Mucosa of stomach (tissue), 1 donor: Measurements from ENCODE around the gene ATF5.
A peak's percentile ranks its signal among the peaks of the same experiment; 100 is the strongest.
"Not testable (repeated sequence)": the region's sequence is repeated elsewhere in the genome, so short reads cannot be mapped to it uniquely, and the experiment has no call there.

ENCODE experiments used
- H3K27me3 ChIP-seq: one replicate; pipeline ENCODE4 v1.7.0; 2013; ENCODE audit warnings: mild to moderate bottlenecking, low read length; ENCODE audit not compliant: control insufficient read depth, insufficient read depth
- H3K36me3 ChIP-seq: one replicate; pipeline ENCODE4 v1.7.0; 2013; ENCODE audit warnings: low read length; ENCODE audit not compliant: control insufficient read depth, insufficient read depth
- H3K4me1 ChIP-seq: one replicate; pipeline ENCODE4 v1.7.0; 2013; ENCODE audit warnings: mild to moderate bottlenecking, low read length; ENCODE audit not compliant: control insufficient read depth, insufficient read depth
- H3K4me3 ChIP-seq: one replicate; pipeline ENCODE4 v1.7.0; 2013; ENCODE audit warnings: low read length
- H3K9ac ChIP-seq: one replicate; pipeline ENCODE4 v1.7.0; 2013; ENCODE audit warnings: mild to moderate bottlenecking, low read length, moderate library complexity
- H3K9me3 ChIP-seq: one replicate; pipeline ENCODE4 v1.7.0; 2013; ENCODE audit warnings: mild to moderate bottlenecking, low read length, moderate library complexity; ENCODE audit not compliant: control insufficient read depth
- donor health status: Pancreatic carcinoma.

ATF5 gene

DNA sequence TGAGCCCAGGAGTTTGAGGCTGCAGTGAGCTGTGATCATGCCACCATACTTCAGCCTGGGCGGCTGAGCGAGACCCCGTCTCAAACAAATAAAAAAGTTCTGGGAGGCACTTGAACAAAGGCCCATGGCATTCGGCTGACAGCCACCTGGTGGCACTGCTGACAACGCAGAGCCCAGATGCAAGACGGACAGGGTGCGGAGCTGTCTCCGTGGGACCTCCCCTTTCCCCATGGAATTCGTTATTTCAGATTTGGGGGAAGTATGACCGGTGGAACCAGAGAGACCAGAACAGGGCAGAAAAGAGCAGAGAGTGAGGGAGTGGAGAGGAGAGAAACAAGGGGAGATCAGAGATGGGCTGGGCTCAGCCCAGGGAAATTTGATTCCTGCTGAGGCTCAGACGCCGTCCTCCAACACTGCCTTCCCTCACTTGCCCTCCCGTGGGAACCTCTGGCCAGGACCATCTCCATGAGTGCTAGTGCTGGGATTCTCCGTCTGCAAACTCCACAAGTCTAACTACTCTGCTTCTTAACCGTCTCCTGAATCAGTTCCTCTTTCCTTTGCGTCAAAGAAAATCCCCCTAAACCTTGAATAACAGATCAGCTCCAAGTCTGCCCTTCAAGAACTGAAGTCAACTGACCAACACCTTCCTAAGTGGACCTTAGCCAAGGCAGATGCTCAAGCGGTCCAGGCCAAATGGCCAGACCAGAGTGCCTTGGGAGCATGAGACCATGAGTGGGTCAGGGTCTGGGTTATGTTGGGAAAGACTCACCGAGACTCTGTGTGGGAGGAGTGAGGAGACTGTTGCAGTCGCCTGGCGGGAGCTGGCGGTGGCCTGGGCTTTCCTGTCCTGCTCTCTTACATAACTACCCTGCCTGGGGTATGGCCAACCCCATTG is 11.9 kb upstream of the ATF5 start:
- Histone ChIP-seq H3K4me1 (no peaks in the 10 kb centered on the region), H3K9ac (no peak overlapping the region), H3K36me3 (peaks cover 8% of the 10 kb centered on the region), H3K4me3 (no peak overlapping the region), H3K9me3 (no peaks in the 10 kb centered on the region), H3K27me3 (no peaks in the 10 kb centered on the region)

DNA sequence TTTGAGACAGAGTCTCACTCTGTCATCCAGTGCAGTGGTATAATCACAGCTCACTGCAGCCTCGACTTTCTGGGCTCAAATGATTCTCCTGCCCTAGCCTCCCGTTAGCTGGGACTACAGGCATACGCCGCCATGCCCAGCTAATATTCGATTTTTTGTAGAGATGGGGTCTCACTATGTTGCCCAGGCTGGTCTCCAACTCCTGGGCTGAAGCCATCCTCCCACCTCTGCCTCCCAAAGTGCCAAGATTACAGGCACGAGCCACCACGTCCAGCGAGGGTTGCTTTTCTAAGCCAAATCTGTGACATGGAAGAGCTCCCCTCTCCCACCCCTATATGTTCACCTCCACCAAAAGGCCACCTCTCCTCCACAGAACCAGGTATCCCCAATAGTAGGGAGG is 10.9 kb upstream of the ATF5 start:
- H3K27me3 ChIP-seq, result no peaks in the 10 kb centered on the region
- H3K9ac ChIP-seq, result no peak overlapping the region
- peaks cover 3% of the 10 kb centered on the region for H3K36me3 ChIP-seq
- no peak overlapping the region for H3K4me3 ChIP-seq
- no peaks in the 10 kb centered on the region for H3K9me3 ChIP-seq
- H3K4me1 ChIP-seq, result no peaks in the 10 kb centered on the region

DNA sequence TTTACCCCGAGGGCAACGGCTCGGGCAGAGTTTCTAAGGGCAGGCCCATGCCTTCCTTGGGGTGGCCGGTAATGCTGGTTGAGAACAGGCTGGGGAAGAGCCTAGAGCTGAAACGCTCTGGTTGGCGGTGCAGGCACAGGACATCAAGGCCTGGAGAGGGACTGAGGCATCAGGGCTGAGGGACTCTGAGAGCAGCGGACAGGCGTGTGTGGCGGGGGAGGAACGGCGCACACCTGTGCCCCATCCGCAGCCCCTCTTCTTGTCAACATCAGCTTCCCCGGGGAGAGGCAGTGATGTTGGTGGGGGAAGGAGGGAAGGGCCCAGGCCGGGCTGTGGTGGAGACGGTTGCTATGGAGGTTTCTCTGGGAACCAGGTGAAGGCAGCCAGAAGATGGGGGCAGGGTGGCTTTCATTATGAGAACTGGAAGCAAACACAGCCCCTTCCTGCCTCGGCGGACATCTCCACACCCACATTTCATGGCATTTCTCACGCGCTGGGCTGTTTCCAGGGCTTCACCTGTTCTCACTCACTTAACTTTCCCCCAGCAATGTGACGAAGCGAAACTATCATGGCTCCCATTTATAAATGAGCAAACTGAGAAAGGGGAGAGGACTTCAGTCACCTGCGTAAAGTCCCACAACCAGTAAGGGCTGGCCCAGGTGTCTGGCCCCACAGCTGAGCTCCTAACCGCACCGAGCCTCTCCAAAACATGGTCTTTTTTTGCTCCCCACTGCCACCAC is 8.2 kb upstream of the ATF5 start:
- H3K4me1 ChIP-seq, result no peaks in the 10 kb centered on the region
- no peaks in the 10 kb centered on the region for H3K27me3 ChIP-seq
- no peak overlapping the region for H3K4me3 ChIP-seq
- no peaks in the 10 kb centered on the region for H3K9me3 ChIP-seq
- no peaks in the 10 kb centered on the region for H3K36me3 ChIP-seq
- no peak overlapping the region for H3K9ac ChIP-seq

DNA sequence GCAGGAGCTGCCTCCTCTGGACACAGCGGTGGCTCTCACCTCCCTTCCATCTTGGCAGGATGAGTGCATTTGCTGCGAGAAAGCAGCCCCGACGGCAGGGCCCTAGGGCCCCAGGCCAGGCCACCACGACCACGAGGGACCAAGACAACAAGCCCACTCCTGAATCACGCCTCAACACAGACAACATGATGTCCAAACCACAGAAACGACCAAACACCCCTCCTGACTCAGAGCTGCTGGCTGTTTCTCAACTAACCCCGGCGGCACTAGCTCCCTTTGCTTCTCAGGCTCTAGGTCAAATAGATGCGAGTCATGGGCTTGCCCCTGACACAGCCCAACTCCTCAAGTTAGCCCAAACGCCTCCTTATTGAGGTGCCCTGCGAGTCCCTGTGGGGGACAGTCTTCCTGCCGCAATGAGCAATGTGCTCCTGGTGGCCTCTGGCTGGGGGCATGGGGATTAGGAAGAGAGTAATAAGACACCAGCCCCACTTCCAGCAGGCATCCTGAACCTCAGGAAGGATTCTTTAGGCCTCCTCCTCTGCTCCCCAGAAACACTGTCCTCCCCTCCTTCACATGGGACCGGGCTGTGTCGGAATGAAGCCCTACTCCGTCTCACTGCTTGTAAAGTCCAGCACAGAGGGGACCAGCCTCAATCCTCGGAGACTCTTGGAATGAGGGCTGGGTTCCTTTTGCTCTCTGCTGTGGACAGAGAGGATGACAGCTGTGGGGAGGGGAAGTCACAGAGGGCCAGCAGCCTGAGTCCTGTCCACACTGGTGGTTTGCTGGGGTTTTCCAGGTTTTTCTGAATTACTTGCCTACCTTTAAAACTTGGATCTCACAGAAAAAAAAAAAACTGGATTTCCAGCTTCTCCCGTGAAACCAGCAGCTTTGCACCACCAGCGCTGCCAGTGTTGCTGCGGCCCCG is 6.9 kb upstream of the ATF5 start:
- no peaks in the 10 kb centered on the region for H3K4me1 ChIP-seq
- H3K9me3 ChIP-seq, result no peaks in the 10 kb centered on the region
- H3K27me3 ChIP-seq, result no peaks in the 10 kb centered on the region
- H3K36me3 ChIP-seq, result no peaks in the 10 kb centered on the region
- no peak overlapping the region for H3K9ac ChIP-seq
- H3K4me3 ChIP-seq, result no peak overlapping the region

DNA sequence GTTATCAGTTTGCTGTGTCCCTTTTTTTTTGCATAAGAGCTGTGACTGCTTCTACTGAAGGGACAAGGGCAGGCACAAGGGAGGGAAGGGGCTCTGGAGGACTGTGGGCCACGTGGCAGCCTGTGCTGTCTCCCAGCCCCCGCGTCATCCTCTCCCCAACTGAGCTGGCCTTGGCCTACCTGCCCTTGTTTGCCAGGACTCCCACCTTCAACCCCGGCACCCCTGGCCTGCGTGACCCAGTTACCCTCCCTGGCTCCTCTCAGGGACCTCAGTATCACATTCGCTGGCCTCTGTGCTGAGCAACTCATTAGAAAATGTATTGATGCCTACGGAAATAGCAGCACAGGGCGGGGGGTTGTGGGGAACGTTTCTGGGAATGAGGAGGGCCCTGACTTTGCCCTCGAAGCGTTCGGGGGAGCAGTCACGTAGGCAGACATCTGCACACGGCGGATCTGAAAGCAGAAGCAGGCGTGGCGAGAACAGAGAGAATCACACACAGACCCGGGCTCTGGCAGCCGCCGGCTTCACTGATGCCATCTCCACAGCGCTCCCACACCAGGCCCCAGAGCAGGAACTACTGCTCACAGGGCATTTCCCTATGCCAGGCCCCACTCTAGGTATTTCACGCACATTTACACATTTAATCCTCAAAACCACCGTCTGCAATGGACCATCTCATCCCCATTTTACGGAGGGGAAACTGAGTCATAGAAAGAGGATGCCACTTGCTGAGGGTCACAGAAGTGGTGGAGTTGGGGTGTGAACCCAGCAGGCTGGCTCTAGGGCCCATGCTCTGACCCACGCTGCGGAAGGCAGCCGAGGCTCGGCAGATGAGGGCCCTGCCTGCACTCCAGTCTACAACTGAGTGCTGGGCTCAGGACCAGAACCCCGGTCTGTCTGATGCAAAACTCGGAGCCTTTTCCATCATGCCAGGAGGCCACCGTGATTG is 5.7 kb upstream of the ATF5 start:
- Histone ChIP-seq H3K9me3 (no peaks in the 10 kb centered on the region), H3K36me3 (no peaks in the 10 kb centered on the region), H3K27me3 (no peaks in the 10 kb centered on the region), H3K9ac (no peak overlapping the region), H3K4me3 (no peak overlapping the region), H3K4me1 (peaks cover 10% of the 10 kb centered on the region)

DNA sequence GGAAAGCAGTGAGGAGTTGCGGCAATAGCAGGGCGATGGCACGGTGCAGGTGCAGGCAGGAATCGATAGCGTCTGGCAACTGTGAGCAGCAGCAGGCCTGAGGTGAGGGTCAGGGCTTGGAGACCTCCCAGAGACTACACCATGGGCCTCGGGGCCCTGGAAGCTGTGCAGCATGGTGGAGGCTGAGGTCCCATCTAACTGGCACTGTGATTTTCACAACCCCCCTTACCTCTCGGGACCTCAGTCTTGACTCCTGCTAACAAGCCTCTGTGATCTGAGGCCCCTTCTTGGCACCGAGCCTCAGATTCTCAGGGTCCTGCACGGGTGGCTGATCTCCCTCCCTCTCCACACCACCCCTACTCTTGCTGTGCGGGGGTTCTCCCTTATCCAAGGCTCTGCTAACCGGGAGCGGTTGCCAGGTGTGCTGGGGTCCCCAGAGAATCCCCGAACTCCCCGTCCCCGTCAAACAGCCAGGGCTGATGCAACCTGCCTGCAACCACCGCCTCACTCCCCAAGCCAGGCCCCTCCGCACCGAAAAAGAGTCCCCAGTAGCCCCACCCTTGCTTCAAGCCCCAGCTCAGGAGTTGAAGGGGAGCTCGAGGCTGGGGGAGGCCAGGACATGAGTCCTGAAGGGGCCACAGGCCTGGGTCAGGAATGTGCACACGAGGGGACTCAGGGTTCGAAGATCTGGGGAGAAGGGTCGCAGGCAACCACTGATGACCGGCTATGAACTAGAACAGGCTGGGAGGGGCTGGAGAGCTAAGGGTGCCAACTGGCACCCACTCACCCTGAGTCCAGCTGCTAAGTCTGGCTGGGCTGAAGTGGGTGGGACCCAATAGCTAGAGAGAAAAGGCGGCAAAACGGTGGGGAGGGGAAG is 4.8 kb upstream of the ATF5 start:
- H3K9ac ChIP-seq, result no peak overlapping the region
- H3K36me3 ChIP-seq, result no peaks in the 10 kb centered on the region
- no peaks in the 10 kb centered on the region for H3K27me3 ChIP-seq
- H3K4me1 ChIP-seq, result peaks cover 10% of the 10 kb centered on the region
- no peaks in the 10 kb centered on the region for H3K9me3 ChIP-seq
- no peak overlapping the region for H3K4me3 ChIP-seq

DNA sequence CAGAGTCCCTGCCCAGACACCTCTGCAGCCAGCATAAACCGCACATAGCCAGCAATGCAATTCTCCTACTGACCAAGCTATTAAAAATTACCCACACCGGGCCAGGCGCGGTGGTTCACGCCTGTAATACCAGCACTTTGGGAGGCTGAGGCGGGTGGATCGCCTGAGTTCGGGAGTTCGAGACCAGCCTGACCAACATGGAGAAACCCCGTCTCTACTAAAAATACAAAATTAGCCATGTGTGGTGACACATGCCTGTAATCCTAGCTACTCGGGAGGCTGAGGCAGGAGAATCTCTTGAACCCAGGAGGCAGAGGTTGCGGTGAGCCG is 4.2 kb upstream of the ATF5 start:
- not testable (repeated sequence) for H3K9ac ChIP-seq, H3K4me3 ChIP-seq, H3K27me3 ChIP-seq, H3K9me3 ChIP-seq, H3K4me1 ChIP-seq, H3K36me3 ChIP-seq

DNA sequence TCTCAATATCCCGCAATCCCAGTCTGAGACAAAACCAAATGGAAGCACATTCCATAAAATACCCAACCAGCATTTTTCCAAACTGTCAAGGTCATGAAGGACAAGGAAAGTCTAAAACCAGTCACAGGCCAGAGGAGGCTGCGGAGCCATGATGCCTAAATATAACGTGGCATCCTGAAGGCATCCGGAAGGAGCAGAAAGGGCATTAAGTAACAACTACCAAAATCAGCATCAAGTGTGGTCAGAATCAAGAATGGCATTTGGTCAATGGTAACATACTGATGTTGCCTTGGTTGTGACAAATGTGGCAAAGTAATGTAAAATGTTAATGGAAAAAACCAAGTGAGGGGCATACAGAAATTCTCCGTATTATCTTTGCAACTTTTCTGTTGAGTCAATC is 3.5 kb upstream of the ATF5 start:
- Histone ChIP-seq H3K4me1 (peaks cover 15% of the 10 kb centered on the region), H3K9me3 (no peaks in the 10 kb centered on the region), H3K27me3 (no peaks in the 10 kb centered on the region), H3K9ac (no peak overlapping the region), H3K4me3 (no peak overlapping the region), H3K36me3 (no peaks in the 10 kb centered on the region)

DNA sequence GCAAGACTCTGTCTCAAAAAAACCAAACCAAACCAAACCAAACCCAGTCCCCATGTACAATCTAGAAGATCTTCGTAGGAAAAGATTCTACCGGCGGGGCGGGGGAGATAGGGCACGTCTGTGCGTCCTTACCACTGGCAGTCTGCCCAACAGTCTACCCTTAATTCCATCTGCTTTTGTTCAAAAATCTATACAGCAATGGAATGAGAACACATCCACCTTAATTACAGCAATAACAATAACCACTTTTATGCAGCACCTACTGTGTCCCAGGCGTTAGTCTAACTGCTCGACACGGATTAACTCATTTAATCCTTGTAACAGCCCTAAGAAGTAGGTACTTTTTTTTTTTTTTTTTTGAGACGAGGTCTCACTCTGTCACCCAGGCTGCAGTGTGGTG is 2.5 kb upstream of the ATF5 start:
- Histone ChIP-seq H3K4me1 (peaks cover 15% of the 10 kb centered on the region), H3K4me3 (no peak overlapping the region), H3K9me3 (no peaks in the 10 kb centered on the region), H3K36me3 (no peaks in the 10 kb centered on the region), H3K9ac (no peak overlapping the region), H3K27me3 (no peaks in the 10 kb centered on the region)

DNA sequence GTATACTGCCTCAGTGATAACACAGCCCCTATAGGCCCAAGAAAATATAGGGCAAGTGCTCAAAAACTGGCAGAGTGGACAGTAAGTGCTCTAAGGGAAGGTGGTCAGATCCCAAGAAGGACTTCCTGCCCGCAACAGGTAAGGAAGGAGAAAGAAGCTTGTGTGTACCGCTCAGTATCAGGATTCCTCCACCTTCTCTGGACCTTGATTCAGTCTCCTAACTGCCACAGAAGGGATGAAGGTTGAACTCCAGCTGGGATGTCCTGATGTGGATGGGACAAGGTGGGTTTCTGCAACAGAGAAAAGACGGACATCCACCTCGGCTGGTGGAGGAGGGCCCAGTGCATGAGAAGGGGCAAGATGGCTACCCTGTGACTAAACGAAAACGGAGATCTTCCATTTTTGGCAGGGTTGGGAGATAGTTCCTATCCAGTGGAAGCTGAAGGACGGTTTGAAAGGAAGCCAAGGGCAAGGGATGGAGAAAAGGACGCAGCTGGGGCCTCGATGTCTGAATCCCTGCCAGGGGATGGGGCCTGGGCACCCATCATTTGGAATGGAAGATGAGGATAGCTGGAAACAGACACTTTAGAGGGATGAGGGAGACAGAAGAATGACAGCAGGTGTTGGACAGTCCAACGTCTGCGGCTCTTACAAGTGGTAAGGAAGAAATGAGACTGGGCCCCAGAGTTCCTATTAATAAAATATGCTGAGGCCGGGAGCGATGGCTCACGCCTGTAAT is 1.3 kb upstream of the ATF5 start:
- H3K36me3 ChIP-seq, result no peaks in the 10 kb centered on the region
- no peak overlapping the region for H3K4me3 ChIP-seq
- peak overlapping the region; percentile 78 for H3K9ac ChIP-seq
- peaks cover 15% of the 10 kb centered on the region for H3K4me1 ChIP-seq
- H3K9me3 ChIP-seq, result no peaks in the 10 kb centered on the region
- no peaks in the 10 kb centered on the region for H3K27me3 ChIP-seq
